KMS-11 (cell line): ENCODE measurements around the gene PRSS27.

Experiments used
- H2AFZ ChIP-seq: fragments of 200-600 bp; sonication (generic); 2 replicates; pipeline ENCODE4 v1.6.1; 2016; ENCODE audit warnings: antibody characterized with exemption, mixed run types, low read depth
- H3K27ac ChIP-seq: fragments of 200-600 bp; sonication (generic); 2 replicates; pipeline ENCODE4 v1.6.1; 2016; ENCODE audit warnings: mild to moderate bottlenecking, mixed run types
- H3K27me3 ChIP-seq: fragments of 200-600 bp; sonication (generic); 2 replicates; pipeline ENCODE4 v1.6.1; 2017; ENCODE audit warnings: mild to moderate bottlenecking, low read depth, mixed run types, moderate library complexity; ENCODE audit not compliant: insufficient read depth
- H3K36me3 ChIP-seq: fragments of 200-600 bp; sonication (generic); 2 replicates; pipeline ENCODE4 v1.6.1; 2017; ENCODE audit warnings: mild to moderate bottlenecking, mixed run types; ENCODE audit not compliant: insufficient read depth
- H3K4me1 ChIP-seq: fragments of 200-600 bp; sonication (generic); 2 replicates; pipeline ENCODE4 v1.6.1; 2016; ENCODE audit warnings: mild to moderate bottlenecking, low read depth, mixed run types; ENCODE audit not compliant: poor library complexity, severe bottlenecking
- H3K4me2 ChIP-seq: fragments of 200-600 bp; sonication (generic); 2 replicates; pipeline ENCODE4 v1.7.0; 2016; ENCODE audit warnings: mild to moderate bottlenecking, mixed run types
- H3K4me3 ChIP-seq: fragments of 200-600 bp; sonication (generic); IDR thresholded peaks from 2 replicates; pipeline ENCODE4 v1.6.1; 2017; ENCODE audit warnings: low read depth, low read length, mixed read lengths; ENCODE audit not compliant: insufficient read depth
- H3K79me2 ChIP-seq: fragments of 200-600 bp; sonication (generic); 2 replicates; pipeline ENCODE4 v1.6.1; 2016; ENCODE audit warnings: low read depth, mixed run types; ENCODE audit not compliant: insufficient read depth
- H3K9ac ChIP-seq: fragments of 200-600 bp; sonication (generic); 2 replicates; pipeline ENCODE4 v1.6.1; 2016; ENCODE audit warnings: mild to moderate bottlenecking, mixed run types
- H4K20me1 ChIP-seq: fragments of 200-600 bp; sonication (generic); 2 replicates; pipeline ENCODE4 v1.6.1; 2016; ENCODE audit warnings: mild to moderate bottlenecking, mixed run types; ENCODE audit not compliant: insufficient read depth
- TF ChIP-seq, protein P1 (sequence below): fragments of 200-600 bp; sonication (generic); conservative IDR thresholded peaks from 2 replicates; pipeline ENCODE4 v1.6.1; 2017; ENCODE audit warnings: low read depth, mild to moderate bottlenecking, antibody characterized with exemption, low read length, moderate library complexity, mixed read lengths

The PRSS27 gene

DNA sequence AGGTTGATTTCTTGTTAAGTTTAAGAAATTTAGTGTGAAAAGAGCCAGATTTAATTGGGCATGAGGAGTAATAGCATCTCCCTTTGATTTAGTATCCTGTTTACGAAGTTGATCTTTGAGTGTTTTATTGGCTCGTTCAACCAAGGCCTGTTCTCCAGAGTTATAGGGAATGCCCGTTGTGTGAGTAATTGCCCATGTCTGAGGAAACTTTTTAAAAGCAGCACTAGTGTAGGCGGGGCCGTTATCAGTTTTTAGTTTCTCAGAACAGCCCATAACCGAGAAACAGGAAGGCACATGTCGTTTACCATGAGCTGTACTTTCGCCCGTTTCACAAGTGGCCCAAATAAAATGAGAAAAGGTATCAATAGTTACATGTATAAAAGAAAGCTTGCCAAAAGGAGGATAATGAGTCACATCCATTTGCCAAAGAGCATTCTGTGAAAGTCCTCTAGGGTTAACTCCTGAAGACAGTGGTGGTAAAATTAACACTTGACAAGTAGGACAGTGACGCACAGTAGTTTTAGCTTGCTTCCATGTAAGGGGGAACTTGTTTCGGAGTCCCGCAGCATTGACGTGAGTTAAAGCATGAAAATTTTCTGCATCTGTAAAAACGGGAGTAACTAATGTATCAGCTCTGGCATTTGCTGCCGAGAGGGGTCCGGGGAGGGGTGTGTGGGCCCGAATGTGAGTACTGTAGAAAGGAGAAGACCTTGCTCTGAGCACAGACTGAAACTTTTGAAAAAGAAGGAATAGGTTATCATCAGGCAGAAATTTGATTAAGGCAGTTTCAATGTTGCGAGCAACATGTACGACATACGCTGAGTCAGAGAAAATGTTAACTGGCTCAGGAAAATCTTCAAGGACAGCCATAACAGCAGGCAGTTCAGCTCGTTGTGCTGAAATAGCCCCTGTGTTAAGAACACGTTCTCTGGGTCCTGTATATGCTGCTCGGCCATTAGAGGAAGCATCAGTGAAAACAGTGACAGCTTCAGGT lies 56.2 kb downstream of the PRSS27 start:
- Histone ChIP-seq H3K4me1 (no peaks in the 10 kb centered on the region), H3K9ac (no peak overlapping the region), H3K4me3 (no peak overlapping the region), H3K27me3 (no peaks in the 10 kb centered on the region; the same call in 1 of the 2 replicates), H2AFZ (no peak overlapping the region), H3K36me3 (no peaks in the 10 kb centered on the region), H3K27ac (no peak overlapping the region), H3K79me2 (no peaks in the 10 kb centered on the region), H4K20me1 (no peaks in the 10 kb centered on the region), H3K4me2 (no peak overlapping the region)
- TF ChIP-seq, protein P1, sequence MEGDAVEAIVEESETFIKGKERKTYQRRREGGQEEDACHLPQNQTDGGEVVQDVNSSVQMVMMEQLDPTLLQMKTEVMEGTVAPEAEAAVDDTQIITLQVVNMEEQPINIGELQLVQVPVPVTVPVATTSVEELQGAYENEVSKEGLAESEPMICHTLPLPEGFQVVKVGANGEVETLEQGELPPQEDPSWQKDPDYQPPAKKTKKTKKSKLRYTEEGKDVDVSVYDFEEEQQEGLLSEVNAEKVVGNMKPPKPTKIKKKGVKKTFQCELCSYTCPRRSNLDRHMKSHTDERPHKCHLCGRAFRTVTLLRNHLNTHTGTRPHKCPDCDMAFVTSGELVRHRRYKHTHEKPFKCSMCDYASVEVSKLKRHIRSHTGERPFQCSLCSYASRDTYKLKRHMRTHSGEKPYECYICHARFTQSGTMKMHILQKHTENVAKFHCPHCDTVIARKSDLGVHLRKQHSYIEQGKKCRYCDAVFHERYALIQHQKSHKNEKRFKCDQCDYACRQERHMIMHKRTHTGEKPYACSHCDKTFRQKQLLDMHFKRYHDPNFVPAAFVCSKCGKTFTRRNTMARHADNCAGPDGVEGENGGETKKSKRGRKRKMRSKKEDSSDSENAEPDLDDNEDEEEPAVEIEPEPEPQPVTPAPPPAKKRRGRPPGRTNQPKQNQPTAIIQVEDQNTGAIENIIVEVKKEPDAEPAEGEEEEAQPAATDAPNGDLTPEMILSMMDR, result no peak
